ENCODE results near the gene LYZL1.
"Not testable (repeated sequence)": the region's sequence is repeated elsewhere in the genome, so short reads cannot be mapped to it uniquely, and the experiment has no call there.

- not testable (repeated sequence) for TF ChIP-seq STAT5B (CRISPR knock-in tag; IDR thresholded peaks at IDR 0.05); MXI1 (IDR thresholded peaks at IDR 0.05; ENCODE audit: low read depth, low read length); ZSCAN29 (IDR thresholded peaks at IDR 0.05); ETS1 (conservative IDR thresholded peaks at IDR 0.05; ENCODE audit: control insufficient read depth, low read depth, low read length); ZBTB17 (CRISPR knock-in tag; IDR thresholded peaks at IDR 0.05); AFF4 (CRISPR knock-in tag; IDR thresholded peaks at IDR 0.05); ZNF449 (CRISPR knock-in tag; IDR thresholded peaks at IDR 0.05)
Measured at GRCh38 chr10:29292406-29292805, 3.5 kb downstream of the LYZL1 start.
